SK-N-SH (cell line): ENCODE measurements around the gene GNAL. TPM values are rescaled to one million over a fixed set of nuclear protein-coding genes. Genes with fewer than 3 reads are reported as not detected.

ENCODE experiments used
- CTCF ChIA-PET: fragments of 300-600, 350-600 bp; formaldehyde crosslinking; extraction: SDS; loops from one replicate; lab custom pipeline; 2021; lab: Yijun Ruan, JAX
- POLR2A ChIA-PET: fragments of 350-600 bp; sonication (Branson Sonifier 250); formaldehyde crosslinking; extraction: SDS; loops from one replicate; lab custom pipeline; 2020; ENCODE audit warnings: antibody characterized with exemption, inconsistent platforms; lab: Yijun Ruan, JAX
- DNase-seq: peaks from one replicate; pipeline ENCODE4 v3.0.0; 2012
- H2AFZ ChIP-seq: fragments of 200-600 bp; sonication (generic); 2 replicates; pipeline ENCODE4 v1.8.1; 2016; ENCODE audit warnings: antibody characterized with exemption, mild to moderate bottlenecking, low read depth
- H3F3A ChIP-seq: fragments of 200-600 bp; sonication (generic); replicated peaks from 2 replicates; pipeline ENCODE3; 2016; ENCODE audit warnings: antibody characterized with exemption, mild to moderate bottlenecking; ENCODE audit not compliant: insufficient read depth
- H3K27ac ChIP-seq, 2 experiments: fragments of 200-500 bp in 1 of 2; fragments of 200-600 bp in 1 of 2; sonication (Bioruptor generic) in 1 of 2; sonication (generic), shearing (Covaris generic) in 1 of 2; 2 replicates each; pipeline versions ENCODE4 v1.5.1 to v1.6.1; 2014 to 2016; ENCODE audit warnings: low read depth in 2 of 2, inconsistent platforms in 1 of 2, low read length in 1 of 2, mild to moderate bottlenecking in 1 of 2, mixed read lengths in 1 of 2
- H3K27me3 ChIP-seq: fragments of 200-600 bp; sonication (generic), shearing (Covaris generic); 2 replicates; pipeline ENCODE4 v1.6.1; 2016; ENCODE audit warnings: mixed run types; ENCODE audit not compliant: insufficient read depth
- H3K36me3 ChIP-seq, 2 experiments: fragments of 200-500 bp in 1 of 2; fragments of 200-600 bp in 1 of 2; sonication (Bioruptor generic) in 1 of 2; sonication (generic) in 1 of 2; replicated peaks in 1 of 2; 2 replicates each; pipeline versions ENCODE3 to v1.5.1; 2014 to 2016; ENCODE audit warnings: low read length in 1 of 2, mild to moderate bottlenecking in 1 of 2; ENCODE audit not compliant: insufficient read depth in 2 of 2, control insufficient read depth in 1 of 2
- H3K4me1 ChIP-seq, 2 experiments: fragments of 200-500 bp in 1 of 2; fragments of 200-600 bp in 1 of 2; sonication (Bioruptor generic) in 1 of 2; sonication (generic), shearing (Covaris generic) in 1 of 2; 2 replicates each; pipeline versions ENCODE4 v1.5.1 to v1.6.1; 2014 to 2016; ENCODE audit warnings: low read depth in 1 of 2, low read length in 1 of 2, mixed run types in 1 of 2; ENCODE audit not compliant: insufficient read depth in 2 of 2, control insufficient read depth in 1 of 2
- H3K4me2 ChIP-seq: fragments of 200-600 bp; sonication (generic), shearing (Covaris generic); 2 replicates; pipeline ENCODE4 v1.6.1; 2017; ENCODE audit warnings: mixed run types
- H3K4me3 ChIP-seq, 2 experiments: fragments of 200-500 bp in 1 of 2; fragments of 200-600 bp in 1 of 2; sonication (Bioruptor generic) in 1 of 2; sonication (generic), shearing (Covaris generic) in 1 of 2; 2 replicates each; pipeline versions ENCODE4 v1.5.1 to v1.8.1; 2014 to 2016; ENCODE audit warnings: low read depth in 2 of 2, inconsistent platforms in 1 of 2, low read length in 1 of 2, mild to moderate bottlenecking in 1 of 2, mixed read lengths in 1 of 2, moderate library complexity in 1 of 2
- H3K79me2 ChIP-seq: fragments of 200-600 bp; sonication (generic); 2 replicates; pipeline ENCODE4 v1.8.1; 2017; ENCODE audit warnings: mild to moderate bottlenecking; ENCODE audit not compliant: insufficient read depth
- H3K9ac ChIP-seq: fragments of 200-600 bp; sonication (generic); 2 replicates; pipeline ENCODE4 v1.6.1; 2017; ENCODE audit warnings: mixed run types
- H3K9me2 ChIP-seq: fragments of 200-600 bp; sonication (generic); 2 replicates; pipeline ENCODE4 v1.6.1; 2017; ENCODE audit warnings: mixed run types
- H3K9me3 ChIP-seq: fragments of 200-600 bp; sonication (generic); 2 replicates; pipeline ENCODE4 v1.6.1; 2017; ENCODE audit warnings: mixed run types, mild to moderate bottlenecking, moderate library complexity
- H4K20me1 ChIP-seq: fragments of 200-600 bp; sonication (generic); 2 replicates; pipeline ENCODE4 v1.6.1; 2017; ENCODE audit warnings: mild to moderate bottlenecking, mixed run types; ENCODE audit not compliant: insufficient read depth
- CHD2 ChIP-seq: fragments of 150-350 bp; IDR thresholded peaks from 2 replicates; pipeline ENCODE4 v1.6.1; 2018; ENCODE audit warnings: low read length; ENCODE audit not compliant: partially characterized antibody
- EZH2phosphoT487 ChIP-seq: fragments of 200-600 bp; sonication (generic); IDR thresholded peaks from 2 replicates; pipeline ENCODE4 v1.6.1; 2017; ENCODE audit warnings: low read depth, mixed run types, mild to moderate bottlenecking, antibody characterized with exemption, moderate library complexity, borderline replicate concordance
- FOSL2 ChIP-seq: IDR thresholded peaks from 2 replicates; pipeline ENCODE4 v1.4.0; 2012; ENCODE audit warnings: low read depth, mild to moderate bottlenecking, moderate library complexity, borderline replicate concordance
- FOXJ3 ChIP-seq: sonication (generic); formaldehyde crosslinking; IDR thresholded peaks from 2 replicates; pipeline ENCODE4 v1.5.1; 2020; ENCODE audit warnings: mild to moderate bottlenecking, missing genetic modification reagents
- FOXM1 ChIP-seq: IDR thresholded peaks from 2 replicates; pipeline ENCODE4 v1.4.0; 2012; ENCODE audit warnings: low read depth, mild to moderate bottlenecking
- GATA2 ChIP-seq: sonication (generic); formaldehyde crosslinking; IDR thresholded peaks from 2 replicates; pipeline ENCODE4 v1.5.0; 2020; ENCODE audit warnings: mild to moderate bottlenecking, missing genetic modification reagents
- MEF2A ChIP-seq: IDR thresholded peaks from 2 replicates; pipeline ENCODE4 v1.4.0; 2012; ENCODE audit warnings: low read depth, borderline replicate concordance
- NFIC ChIP-seq: IDR thresholded peaks from 2 replicates; pipeline ENCODE4 v1.4.0; 2012; ENCODE audit warnings: borderline replicate concordance
- NRF1 ChIP-seq: IDR thresholded peaks from 2 replicates; pipeline ENCODE4 v1.6.1; 2012; ENCODE audit warnings: low read depth, mild to moderate bottlenecking, low read length
- RAD21 ChIP-seq: IDR thresholded peaks from 2 replicates; pipeline ENCODE4 v1.6.1; 2012; ENCODE audit warnings: mild to moderate bottlenecking, low read length
- RCOR1 ChIP-seq: fragments of 150-350 bp; IDR thresholded peaks from 2 replicates; pipeline ENCODE4 v1.6.1; 2017; ENCODE audit warnings: antibody characterized with exemption, low read length
- SMC3 ChIP-seq: IDR thresholded peaks from 2 replicates; pipeline ENCODE4 v1.6.1; 2012; ENCODE audit warnings: low read depth, low read length, improper control_type of control experiment
- TAF1 ChIP-seq: IDR thresholded peaks from 2 replicates; pipeline ENCODE4 v1.6.1; 2012; ENCODE audit warnings: low read depth, mild to moderate bottlenecking, low read length, moderate library complexity, borderline replicate concordance
- TCF12 ChIP-seq: IDR thresholded peaks from 2 replicates; pipeline ENCODE4 v1.4.0; 2012
- WGBS: methylation state at CpG from one replicate; pipeline ENCODE4 v1.1.6; 2017; ENCODE audit warnings: low lambda C conversion rate; 5-methylcytosine and 5-hydroxymethylcytosine counted together
- polyA plus RNA-seq, 3 experiments: library from polyadenylated mRNA; depleted of rRNA; stranded (reverse); fragments of >200 nt; gene quantifications; 2 replicates each; pipeline ENCODE4 v1.2.3, GENCODE V29; 2012
- TF ChIP-seq, protein P1 (sequence below): IDR thresholded peaks from 2 replicates; pipeline ENCODE4 v1.4.0; 2012; ENCODE audit warnings: low read depth, borderline replicate concordance
- TF ChIP-seq, protein P2 (sequence below): IDR thresholded peaks from 2 replicates; pipeline ENCODE4 v1.4.0; 2012; ENCODE audit warnings: low read depth
- TF ChIP-seq, protein P3 (sequence below): IDR thresholded peaks from 2 replicates; pipeline ENCODE4 v1.6.1; 2012; ENCODE audit warnings: mild to moderate bottlenecking, low read depth, low read length, moderate library complexity
- TF ChIP-seq, protein P4 (sequence below): fragments of 150-350 bp; IDR thresholded peaks from 2 replicates; pipeline ENCODE4 v1.6.1; 2017; ENCODE audit warnings: antibody characterized with exemption, low read length, low read depth, borderline replicate concordance

The GNAL gene
- polyA plus RNA-seq, 1 of the 3 experiments (the other 2 are of a cell fraction), result 0.13 TPM

DNA sequence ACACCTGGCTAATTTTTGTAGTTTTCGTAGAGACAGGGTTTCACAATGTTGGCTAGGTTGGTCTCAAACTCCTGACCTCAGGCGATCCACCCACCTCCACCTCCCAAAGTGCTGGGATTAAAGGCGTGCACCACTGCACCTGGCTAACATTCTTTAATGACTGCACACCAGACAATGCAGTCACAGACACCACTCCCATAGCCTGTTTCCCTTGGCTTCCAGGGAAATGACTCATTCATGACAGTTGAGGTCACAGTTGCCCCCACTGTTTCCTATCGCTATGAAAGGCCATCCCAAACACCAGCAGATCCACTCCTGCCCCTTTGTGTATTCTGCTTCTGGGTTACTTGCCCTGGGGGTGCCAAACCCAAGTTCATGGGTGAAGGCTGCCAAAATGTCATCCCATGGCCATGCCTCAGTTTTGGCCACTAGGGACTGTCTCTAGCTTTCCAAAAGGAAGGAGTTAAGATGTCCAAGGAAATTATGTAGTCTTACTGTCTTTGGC, 170.9 kb downstream of the GNAL start (continued):
- TF ChIP-seq, protein P1, sequence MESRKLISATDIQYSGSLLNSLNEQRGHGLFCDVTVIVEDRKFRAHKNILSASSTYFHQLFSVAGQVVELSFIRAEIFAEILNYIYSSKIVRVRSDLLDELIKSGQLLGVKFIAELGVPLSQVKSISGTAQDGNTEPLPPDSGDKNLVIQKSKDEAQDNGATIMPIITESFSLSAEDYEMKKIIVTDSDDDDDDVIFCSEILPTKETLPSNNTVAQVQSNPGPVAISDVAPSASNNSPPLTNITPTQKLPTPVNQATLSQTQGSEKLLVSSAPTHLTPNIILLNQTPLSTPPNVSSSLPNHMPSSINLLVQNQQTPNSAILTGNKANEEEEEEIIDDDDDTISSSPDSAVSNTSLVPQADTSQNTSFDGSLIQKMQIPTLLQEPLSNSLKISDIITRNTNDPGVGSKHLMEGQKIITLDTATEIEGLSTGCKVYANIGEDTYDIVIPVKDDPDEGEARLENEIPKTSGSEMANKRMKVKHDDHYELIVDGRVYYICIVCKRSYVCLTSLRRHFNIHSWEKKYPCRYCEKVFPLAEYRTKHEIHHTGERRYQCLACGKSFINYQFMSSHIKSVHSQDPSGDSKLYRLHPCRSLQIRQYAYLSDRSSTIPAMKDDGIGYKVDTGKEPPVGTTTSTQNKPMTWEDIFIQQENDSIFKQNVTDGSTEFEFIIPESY, result no peak
- TF ChIP-seq, protein P2, sequence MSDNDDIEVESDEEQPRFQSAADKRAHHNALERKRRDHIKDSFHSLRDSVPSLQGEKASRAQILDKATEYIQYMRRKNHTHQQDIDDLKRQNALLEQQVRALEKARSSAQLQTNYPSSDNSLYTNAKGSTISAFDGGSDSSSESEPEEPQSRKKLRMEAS, result no peak
- no peak for TF ChIP-seq GATA2
- no peak for TF ChIP-seq CHD2
- TF ChIP-seq, protein P3, sequence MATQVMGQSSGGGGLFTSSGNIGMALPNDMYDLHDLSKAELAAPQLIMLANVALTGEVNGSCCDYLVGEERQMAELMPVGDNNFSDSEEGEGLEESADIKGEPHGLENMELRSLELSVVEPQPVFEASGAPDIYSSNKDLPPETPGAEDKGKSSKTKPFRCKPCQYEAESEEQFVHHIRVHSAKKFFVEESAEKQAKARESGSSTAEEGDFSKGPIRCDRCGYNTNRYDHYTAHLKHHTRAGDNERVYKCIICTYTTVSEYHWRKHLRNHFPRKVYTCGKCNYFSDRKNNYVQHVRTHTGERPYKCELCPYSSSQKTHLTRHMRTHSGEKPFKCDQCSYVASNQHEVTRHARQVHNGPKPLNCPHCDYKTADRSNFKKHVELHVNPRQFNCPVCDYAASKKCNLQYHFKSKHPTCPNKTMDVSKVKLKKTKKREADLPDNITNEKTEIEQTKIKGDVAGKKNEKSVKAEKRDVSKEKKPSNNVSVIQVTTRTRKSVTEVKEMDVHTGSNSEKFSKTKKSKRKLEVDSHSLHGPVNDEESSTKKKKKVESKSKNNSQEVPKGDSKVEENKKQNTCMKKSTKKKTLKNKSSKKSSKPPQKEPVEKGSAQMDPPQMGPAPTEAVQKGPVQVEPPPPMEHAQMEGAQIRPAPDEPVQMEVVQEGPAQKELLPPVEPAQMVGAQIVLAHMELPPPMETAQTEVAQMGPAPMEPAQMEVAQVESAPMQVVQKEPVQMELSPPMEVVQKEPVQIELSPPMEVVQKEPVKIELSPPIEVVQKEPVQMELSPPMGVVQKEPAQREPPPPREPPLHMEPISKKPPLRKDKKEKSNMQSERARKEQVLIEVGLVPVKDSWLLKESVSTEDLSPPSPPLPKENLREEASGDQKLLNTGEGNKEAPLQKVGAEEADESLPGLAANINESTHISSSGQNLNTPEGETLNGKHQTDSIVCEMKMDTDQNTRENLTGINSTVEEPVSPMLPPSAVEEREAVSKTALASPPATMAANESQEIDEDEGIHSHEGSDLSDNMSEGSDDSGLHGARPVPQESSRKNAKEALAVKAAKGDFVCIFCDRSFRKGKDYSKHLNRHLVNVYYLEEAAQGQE, result no peak
- peak; percentile 63; the same call in 1 of the 2 replicates for TF ChIP-seq FOSL2
- TF ChIP-seq FOXJ3 (CRISPR knock-in tag), result no peak
- TF ChIP-seq FOXM1, result no peak

DNA sequence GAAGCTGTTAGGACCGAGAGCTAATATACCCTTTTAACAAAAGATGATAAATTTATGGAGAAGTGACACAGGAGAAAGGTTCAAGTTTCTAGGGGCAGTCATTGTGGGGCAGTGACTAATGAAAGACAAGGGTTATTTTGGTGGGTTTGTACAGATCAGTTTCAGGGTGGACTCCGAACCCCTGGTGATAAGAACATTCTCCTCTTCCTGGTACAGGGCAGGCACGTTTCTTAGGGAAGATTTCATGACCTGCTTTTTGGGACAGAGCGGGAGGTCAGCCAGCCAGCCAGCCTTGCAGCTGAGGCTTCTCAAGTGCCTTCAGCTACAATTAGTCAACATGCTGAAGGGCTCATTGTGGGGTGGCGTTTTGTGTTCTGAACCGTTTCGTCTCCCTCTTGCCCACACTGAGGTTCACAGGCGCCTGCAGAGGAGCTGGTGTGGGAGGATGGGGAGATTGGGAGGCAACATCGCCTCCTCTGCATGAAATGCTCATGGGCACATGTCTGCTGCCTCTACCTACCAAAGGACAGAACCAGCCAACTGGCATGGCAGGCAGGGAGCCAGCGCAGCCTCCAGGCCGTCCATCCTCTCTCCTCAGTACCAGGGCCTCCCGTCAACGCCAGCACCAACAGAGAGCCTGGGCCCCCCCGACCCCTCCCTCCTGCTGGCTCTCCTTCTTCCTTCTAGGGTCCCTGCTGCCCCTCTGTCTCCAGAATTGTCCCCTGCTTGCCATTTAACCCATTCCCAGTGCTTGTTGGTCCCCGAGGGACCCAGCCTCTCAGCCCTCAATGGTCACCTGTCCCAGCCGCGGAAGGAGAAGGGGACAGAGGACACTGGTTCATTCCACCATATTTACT, 171.8 kb downstream of the GNAL start:
- Histone ChIP-seq H3K36me3 (no peaks in the 10 kb centered on the region), H3K27me3 (no peaks in the 10 kb centered on the region; the same call in 1 of the 2 replicates), H3K27ac (peak overlapping the region in 1 of 2 experiments; percentile 41; a peak in 1 of 4 replicates), H3K4me3 (no peak overlapping the region), H3K9ac (no peak overlapping the region), H3K4me2 (no peak overlapping the region), H3K4me1 (peaks cover 0 to 5% of the 10 kb centered on the region in 2 experiments; a peak in 2 of 4 replicates), H3K9me2 (no peaks in the 10 kb centered on the region), H3F3A (peaks cover 18% of the 10 kb centered on the region), H4K20me1 (no peaks in the 10 kb centered on the region), H2AFZ (peak overlapping the region; percentile 17; the same call in 1 of the 2 replicates), H3K9me3 (no peaks in the 10 kb centered on the region), H3K79me2 (no peaks in the 10 kb centered on the region)
- POLR2A ChIA-PET, result no interaction called here
- no peak for DNase-seq
- 76% methylated on average over 13 of the region's 17 CpGs for WGBS
- CTCF ChIA-PET, result no interaction called here
- TF ChIP-seq NFIC, result no peak
- no peak for TF ChIP-seq TAF1
- no peak for TF ChIP-seq RCOR1
- no peak for TF ChIP-seq RAD21
- TF ChIP-seq NRF1, result no peak
- TF ChIP-seq GATA2, result no peak
- TF ChIP-seq TCF12, result no peak
- no peak for TF ChIP-seq SMC3
- TF ChIP-seq, protein P3, result no peak
- no peak for TF ChIP-seq EZH2phosphoT487
- no peak for TF ChIP-seq FOSL2
- TF ChIP-seq, protein P4, sequence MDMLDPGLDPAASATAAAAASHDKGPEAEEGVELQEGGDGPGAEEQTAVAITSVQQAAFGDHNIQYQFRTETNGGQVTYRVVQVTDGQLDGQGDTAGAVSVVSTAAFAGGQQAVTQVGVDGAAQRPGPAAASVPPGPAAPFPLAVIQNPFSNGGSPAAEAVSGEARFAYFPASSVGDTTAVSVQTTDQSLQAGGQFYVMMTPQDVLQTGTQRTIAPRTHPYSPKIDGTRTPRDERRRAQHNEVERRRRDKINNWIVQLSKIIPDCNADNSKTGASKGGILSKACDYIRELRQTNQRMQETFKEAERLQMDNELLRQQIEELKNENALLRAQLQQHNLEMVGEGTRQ, result no peak
- TF ChIP-seq, protein P2, result no peak
- TF ChIP-seq MEF2A, result no peak
